HuH-7 (cell line): Measurements from ENCODE around the gene MS4A3.
A peak's percentile ranks its signal among the peaks of the same experiment; 100 is the strongest.
"Not testable (repeated sequence)": the region's sequence is repeated elsewhere in the genome, so short reads cannot be mapped to it uniquely, and the experiment has no call there.

Experiments
- DNase-seq: peaks from one replicate; pipeline ENCODE4 v3.0.0; 2011; ENCODE audit warnings: low spot score

MS4A3 gene

GRCh38 chr11:60095477-60096120 is 39.1 kb downstream of the MS4A3 start:
- no peak for DNase-seq

GRCh38 chr11:60097189-60097588 is 40.7 kb downstream of the MS4A3 start:
- DNase-seq = no peak

DNA sequence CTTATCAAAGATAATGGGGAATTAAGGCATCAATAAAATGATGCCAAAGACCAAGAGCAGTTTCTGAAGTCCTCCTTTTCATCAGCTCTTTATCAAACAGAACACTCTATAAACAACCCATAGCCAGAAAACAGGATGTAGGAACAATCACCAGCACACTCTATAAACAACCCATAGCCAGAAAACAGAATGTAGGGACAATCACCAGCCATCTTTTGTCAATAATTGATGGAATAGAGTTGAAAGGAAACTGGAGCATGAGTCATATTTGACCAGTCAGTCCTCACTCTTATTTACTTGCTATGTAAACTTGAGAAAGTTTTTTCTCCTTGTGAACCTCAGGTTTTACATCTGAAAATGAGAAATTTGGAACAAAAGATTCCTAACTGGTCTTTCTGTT is 42.0 kb downstream of the MS4A3 start:
- peak; percentile 24 for DNase-seq

DNA sequence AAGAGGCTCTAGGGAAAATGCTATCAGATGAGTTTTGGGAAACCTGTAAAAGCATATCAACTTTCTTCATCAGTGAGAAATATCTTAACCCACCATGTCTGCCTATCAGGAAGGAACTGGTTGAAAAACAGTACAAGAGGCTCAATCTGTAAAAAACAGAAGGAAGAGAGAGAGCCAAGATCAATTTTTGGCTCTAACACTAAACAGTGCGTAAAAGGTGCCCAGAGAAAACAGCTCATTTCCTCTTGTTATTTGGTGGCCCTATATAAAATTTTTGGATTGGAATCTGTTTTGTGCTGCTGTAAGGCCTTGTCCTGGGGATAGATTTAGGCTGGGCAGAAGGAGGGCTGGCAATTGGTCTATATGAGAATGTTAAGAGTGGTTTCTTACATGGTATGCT is 44.1 kb downstream of the MS4A3 start:
- DNase-seq = no peak

- not testable (repeated sequence) for DNase-seq
Measured at GRCh38 chr11:60101368-60101767, 44.9 kb downstream of the MS4A3 start.

- DNase-seq = not testable (repeated sequence)
Measured at GRCh38 chr11:60104471-60105115, 48.1 kb downstream of the MS4A3 start.

DNA sequence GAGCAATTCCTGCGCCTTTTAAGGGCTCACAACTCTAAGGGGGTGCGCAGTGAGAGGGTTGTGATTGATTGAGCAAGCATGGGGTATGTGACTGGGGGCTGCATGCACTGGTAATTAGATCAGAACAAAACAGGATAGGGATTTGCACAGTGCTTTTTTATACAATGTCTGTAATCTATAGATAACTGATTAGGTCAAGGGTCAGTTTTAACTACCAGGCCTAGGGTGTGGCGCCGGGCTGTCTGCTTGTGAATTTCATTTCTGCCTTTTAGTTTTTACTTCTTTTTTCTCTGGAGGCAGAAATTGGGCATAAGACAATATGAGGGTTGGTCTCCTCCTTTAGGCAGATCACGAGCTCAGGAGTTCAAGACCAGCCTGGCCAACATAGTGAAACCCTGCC is 52.2 kb downstream of the MS4A3 start:
- not testable (repeated sequence) for DNase-seq

- no peak for DNase-seq
Measured at GRCh38 chr11:60111793-60112192, 55.3 kb downstream of the MS4A3 start.

GRCh38 chr11:60116996-60117790 is 60.7 kb downstream of the MS4A3 start:
- DNase-seq = no peak

DNA sequence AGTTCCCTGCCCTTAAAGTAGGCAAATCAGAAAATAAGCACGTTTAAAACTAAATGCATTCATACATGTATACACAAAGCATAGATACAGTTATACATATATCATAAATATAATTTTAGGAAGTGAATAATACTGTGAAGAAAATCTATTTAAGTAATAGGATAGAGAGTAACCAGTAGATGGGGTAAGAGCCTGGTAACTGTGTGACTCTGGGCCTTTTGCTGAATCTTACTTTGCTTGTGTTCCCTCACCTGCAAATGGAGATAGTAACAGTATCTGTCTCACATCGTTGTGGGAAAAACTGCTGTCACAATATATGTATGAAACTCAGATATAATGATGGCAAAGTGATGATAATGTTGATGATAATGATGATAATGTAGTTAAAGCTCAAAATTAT is 61.9 kb downstream of the MS4A3 start:
- no peak for DNase-seq

DNA sequence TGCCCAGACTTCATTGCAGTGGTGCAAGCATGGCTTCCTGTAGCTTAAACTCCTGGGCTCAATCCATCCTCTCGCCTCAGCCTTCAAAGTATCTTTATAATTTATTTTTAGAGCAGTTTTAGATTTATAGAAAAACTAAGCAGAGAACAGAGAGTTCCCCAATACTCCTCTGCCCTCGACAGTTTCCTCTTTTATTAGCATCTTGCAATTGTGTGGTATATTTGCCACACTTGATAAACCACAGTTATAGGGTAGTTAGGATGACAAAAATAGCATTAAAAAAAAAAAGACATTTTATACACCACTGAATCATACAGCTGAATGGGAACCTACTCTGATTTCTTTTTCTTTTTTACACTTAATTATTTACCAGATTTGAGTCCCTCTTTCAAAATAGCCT is 63.2 kb downstream of the MS4A3 start:
- DNase-seq = no peak
